HUES48 (cell line): ENCODE data around the gene PTGDS.

Experiments
- H3K27ac ChIP-seq: one replicate; pipeline ENCODE4 v1.7.0; 2013; ENCODE audit warnings: low read depth, low read length, inconsistent platforms
- H3K27me3 ChIP-seq: 2 replicates; pipeline ENCODE4 v1.6.1; 2013; ENCODE audit warnings: mild to moderate bottlenecking, low read length; ENCODE audit not compliant: control insufficient read depth, insufficient read depth
- H3K36me3 ChIP-seq: 2 replicates; pipeline ENCODE4 v1.6.1; 2013; ENCODE audit warnings: low read length; ENCODE audit not compliant: control insufficient read depth, insufficient read depth
- H3K4me1 ChIP-seq: 2 replicates; pipeline ENCODE4 v1.6.1; 2013; ENCODE audit warnings: mild to moderate bottlenecking, low read length; ENCODE audit not compliant: control insufficient read depth, insufficient read depth
- H3K4me3 ChIP-seq: 2 replicates; pipeline ENCODE4 v1.5.1; 2013; ENCODE audit warnings: mild to moderate bottlenecking, low read depth, low read length
- H3K9ac ChIP-seq: 2 replicates; pipeline ENCODE4 v1.6.1; 2013; ENCODE audit warnings: mild to moderate bottlenecking, low read depth, low read length, moderate library complexity
- H3K9me3 ChIP-seq: 2 replicates; pipeline ENCODE4 v1.6.1; 2013; ENCODE audit warnings: low read length; ENCODE audit not compliant: control insufficient read depth, insufficient read depth

The PTGDS gene

DNA sequence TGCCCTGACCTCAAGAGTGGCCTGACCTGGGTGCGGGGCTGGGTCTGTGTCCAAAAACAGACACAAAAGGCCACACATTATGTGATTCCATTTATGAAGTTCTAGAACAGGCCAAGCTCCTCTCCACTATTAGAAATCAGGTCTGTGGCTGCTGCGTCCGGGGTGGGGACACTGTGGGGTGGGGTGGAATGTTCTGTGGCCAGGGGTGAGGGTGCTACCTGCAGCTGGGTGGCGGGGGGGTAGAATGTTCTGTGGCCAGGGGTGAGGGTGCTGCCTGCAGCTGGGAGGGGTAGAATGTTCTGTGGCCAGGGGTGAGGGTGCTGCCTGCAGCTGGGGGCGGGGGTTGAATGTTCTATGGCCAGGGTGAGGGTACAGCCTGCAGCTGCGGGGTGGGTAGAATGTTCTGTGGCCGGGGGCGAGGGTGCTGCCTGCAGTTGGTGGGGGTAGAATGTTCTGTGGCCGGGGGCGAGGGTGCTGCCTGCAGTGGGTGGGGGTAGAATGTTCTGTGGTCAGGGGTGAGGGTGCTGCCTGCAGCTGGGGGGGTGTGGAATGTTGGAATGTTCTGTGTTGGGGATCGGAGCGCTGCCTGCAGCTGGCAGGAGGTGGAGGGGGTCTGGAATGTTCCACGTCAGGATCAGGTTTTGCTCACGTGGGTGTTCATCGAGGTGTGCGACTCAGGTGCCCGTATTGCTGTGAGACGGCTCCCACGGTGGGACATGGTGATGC is 16.9 kb upstream of the PTGDS start:
- Histone ChIP-seq H3K4me1 (no peaks in the 10 kb centered on the region), H3K9ac (no peak overlapping the region), H3K27me3 (no peaks in the 10 kb centered on the region), H3K36me3 (no peaks in the 10 kb centered on the region), H3K9me3 (no peaks in the 10 kb centered on the region), H3K4me3 (no peak overlapping the region), H3K27ac (no peak overlapping the region)

DNA sequence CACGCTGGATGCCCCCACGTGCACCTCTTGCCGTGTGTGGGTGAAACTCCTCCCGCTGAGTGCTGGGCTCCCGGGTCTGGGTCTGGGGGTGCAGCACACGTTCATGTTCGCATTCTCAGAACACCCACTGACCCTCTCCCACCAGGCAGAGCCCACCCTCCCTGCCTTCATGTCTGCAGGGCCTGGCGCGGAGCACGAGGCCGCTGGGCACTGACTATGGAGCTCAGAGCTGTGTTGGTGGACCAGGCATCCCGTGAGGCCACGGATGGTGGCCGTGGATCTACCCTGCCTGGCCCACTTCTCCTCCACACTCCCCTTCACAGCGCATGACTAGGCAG is 16.4 kb upstream of the PTGDS start:
- H3K4me3 ChIP-seq: no peak overlapping the region
- no peaks in the 10 kb centered on the region for H3K27me3 ChIP-seq
- H3K4me1 ChIP-seq: no peaks in the 10 kb centered on the region; the same call in 1 of the 2 replicates
- H3K9me3 ChIP-seq: no peaks in the 10 kb centered on the region
- no peaks in the 10 kb centered on the region for H3K36me3 ChIP-seq
- no peak overlapping the region for H3K27ac ChIP-seq
- no peak overlapping the region for H3K9ac ChIP-seq

DNA sequence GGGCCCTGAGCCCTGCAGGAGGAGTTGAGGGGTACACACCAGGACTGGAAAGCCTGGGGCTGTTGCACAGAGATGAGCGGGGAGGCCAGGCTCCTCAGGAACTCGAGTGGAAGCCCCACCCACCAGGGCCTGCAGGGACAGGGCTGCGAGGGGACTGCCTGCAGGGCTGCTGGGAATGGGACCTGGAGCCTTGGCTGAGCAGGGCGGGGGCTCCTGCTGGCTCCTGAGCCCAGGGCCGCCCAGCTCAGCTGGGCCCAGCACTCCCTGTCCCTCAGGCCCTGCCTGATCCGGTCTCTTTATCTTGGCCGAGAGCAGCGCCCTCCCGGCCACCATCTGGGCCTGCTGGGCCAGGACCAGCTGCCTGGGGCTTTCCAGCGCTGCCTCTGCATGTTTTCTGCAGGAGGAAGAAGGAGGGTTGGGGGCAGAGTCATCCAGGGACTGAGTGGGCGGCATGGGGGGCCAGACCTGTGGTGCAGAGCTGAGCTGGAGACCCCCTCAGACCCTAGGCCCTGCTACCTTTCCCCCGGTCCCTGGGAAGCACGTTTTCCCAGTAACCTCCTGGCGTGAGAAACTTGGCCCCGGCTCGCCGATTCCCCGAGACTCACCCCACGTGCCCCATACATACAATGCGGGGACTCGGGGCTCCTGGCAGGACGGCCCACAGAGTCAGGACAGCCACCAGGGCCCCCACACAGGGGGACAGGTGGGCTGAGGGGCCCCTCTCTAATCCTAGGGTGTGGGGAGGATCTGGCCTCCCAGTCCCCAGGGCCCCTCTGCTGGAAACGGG is 15.8 kb upstream of the PTGDS start:
- Histone ChIP-seq H3K9me3 (no peaks in the 10 kb centered on the region), H3K27ac (no peak overlapping the region), H3K9ac (no peak overlapping the region), H3K27me3 (no peaks in the 10 kb centered on the region), H3K4me3 (no peak overlapping the region), H3K4me1 (peaks cover 2% of the 10 kb centered on the region; the same call in 1 of the 2 replicates), H3K36me3 (no peaks in the 10 kb centered on the region)

DNA sequence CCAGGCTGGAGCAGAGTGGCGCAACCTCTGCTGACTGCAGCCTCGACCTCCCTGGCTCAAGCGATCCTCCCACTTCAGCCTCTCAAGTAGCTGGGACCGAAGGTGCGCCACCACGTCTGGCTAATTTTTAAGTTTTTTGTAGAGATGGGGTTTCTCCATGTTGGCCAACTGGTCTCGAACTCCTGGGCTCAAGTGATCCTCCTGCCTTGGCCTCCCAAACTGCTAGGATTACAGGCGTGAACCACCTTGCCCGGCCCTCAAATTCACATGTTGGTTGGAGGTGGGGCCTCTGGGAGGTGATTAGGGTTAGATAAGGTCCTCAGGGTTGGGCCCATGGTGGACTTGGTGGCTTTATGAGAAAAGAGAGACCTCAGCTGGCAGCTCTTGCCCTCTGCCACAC is 15.1 kb upstream of the PTGDS start:
- no peak overlapping the region for H3K27ac ChIP-seq
- no peaks in the 10 kb centered on the region for H3K36me3 ChIP-seq
- H3K9ac ChIP-seq: no peak overlapping the region
- no peaks in the 10 kb centered on the region for H3K27me3 ChIP-seq
- H3K4me1 ChIP-seq: peaks cover 2% of the 10 kb centered on the region; the same call in 1 of the 2 replicates
- H3K9me3 ChIP-seq: no peaks in the 10 kb centered on the region
- H3K4me3 ChIP-seq: no peak overlapping the region

DNA sequence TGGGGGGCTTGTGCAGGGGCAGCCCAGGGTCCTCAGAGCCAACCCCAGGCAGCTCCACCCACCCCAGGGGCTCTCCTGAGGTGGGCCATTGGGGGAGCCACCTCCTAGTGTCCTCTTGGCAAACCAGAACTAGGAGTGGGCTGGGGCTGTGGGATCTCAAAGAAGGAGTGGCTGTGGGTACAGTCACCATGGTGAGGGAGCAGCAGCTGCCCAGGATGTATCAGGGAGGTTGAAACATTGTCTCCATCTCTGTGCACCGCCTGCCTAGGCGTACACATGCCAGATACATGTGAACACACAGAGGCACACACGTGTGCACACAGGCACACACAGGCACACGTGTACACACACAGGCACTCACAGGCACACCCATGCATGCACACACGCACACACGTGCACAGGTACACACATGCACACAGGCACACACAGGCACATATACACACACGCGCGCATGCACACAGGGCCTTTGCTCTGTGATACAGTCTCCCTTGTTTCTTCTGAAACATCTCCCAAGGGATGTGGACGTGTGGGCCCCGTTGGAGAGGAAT is 14.5 kb upstream of the PTGDS start:
- H3K9ac ChIP-seq: no peak overlapping the region

DNA sequence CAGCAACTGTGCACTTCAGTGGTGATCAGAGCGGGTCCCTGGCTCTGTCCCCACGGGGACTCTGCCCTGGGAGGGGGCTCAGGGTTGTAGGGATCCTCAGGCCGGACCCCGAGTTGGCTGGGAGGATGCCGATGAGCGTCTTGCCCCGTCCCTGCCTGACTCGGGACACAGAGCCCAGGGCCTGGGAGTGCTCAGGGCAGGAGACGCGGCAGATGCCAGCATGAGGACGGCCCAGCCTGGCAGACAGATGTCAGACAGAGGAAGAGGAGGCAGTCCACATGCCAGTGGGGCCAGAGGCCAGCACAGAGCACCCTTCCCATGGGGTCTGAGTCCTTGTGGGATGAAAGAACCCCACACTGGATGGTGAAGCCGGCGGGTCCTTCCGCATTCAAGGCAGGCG is 14.0 kb upstream of the PTGDS start:
- no peak overlapping the region for H3K9ac ChIP-seq
- no peak overlapping the region for H3K27ac ChIP-seq
- peaks cover 2% of the 10 kb centered on the region; the same call in 1 of the 2 replicates for H3K4me1 ChIP-seq
- no peaks in the 10 kb centered on the region for H3K36me3 ChIP-seq
- H3K9me3 ChIP-seq: no peaks in the 10 kb centered on the region
- no peak overlapping the region for H3K4me3 ChIP-seq
- no peaks in the 10 kb centered on the region for H3K27me3 ChIP-seq

More for the DNA sequence above, 14.5 kb upstream of the PTGDS start:
- H3K4me3 ChIP-seq: no peak overlapping the region
- no peaks in the 10 kb centered on the region for H3K27me3 ChIP-seq
- H3K27ac ChIP-seq: no peak overlapping the region
- no peaks in the 10 kb centered on the region for H3K9me3 ChIP-seq
- H3K4me1 ChIP-seq: peaks cover 2% of the 10 kb centered on the region; the same call in 1 of the 2 replicates
- H3K36me3 ChIP-seq: no peaks in the 10 kb centered on the region

DNA sequence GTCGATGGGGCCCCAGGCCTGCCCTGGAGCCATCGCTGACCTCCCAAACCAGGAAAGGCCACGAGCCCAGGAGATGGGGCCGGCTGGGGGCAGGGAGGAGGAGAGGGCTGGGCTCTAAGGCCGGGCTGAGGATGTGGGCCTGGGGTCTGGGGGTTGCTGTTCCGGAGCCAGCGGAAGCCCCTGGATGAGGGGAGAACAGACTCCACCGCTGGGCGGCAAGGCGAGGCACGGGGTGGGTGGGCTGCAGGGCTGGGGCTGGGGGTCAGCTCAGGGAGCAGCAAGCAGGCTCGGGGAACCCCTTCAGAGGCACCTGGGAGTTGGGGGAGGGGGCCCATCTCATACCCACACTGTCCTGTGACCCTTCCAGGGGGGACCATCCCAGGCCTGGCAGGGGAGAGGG is 13.6 kb upstream of the PTGDS start:
- Histone ChIP-seq H3K27me3 (no peaks in the 10 kb centered on the region), H3K4me3 (no peak overlapping the region), H3K36me3 (no peaks in the 10 kb centered on the region)

DNA sequence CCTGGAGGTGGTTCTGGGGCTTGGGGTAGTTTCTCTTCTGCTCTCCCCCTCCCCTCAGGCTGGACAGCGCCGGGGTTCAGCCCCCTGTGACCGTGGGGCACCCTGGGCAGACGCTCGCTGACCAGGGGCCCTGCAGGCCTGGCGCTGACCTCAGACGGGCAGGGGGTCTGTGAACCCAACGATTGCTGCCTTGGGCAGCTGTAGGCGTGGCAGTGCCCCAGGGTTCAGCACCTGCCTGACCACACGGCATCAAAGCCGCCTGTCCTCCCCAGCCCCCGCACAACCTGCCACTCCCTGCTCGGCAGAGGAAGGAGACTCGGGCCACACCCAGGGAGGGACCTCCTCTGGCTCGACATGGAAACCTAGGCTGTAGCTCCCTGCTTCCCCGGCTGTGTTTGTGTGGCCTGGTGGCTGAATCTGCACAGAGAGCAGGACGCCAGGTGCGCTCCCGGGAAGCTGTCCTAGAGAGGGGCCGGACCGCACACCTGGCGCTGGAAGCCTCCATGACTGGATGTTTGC is 13.1 kb upstream of the PTGDS start:
- Histone ChIP-seq H3K9me3 (no peaks in the 10 kb centered on the region), H3K4me1 (peaks cover 2% of the 10 kb centered on the region; the same call in 1 of the 2 replicates), H3K36me3 (no peaks in the 10 kb centered on the region), H3K27ac (no peak overlapping the region), H3K27me3 (no peaks in the 10 kb centered on the region), H3K9ac (no peak overlapping the region), H3K4me3 (no peak overlapping the region)

More for the DNA sequence above, 13.6 kb upstream of the PTGDS start:
- Histone ChIP-seq H3K9me3 (no peaks in the 10 kb centered on the region), H3K4me1 (peaks cover 2% of the 10 kb centered on the region; the same call in 1 of the 2 replicates), H3K27ac (no peak overlapping the region), H3K9ac (no peak overlapping the region)

DNA sequence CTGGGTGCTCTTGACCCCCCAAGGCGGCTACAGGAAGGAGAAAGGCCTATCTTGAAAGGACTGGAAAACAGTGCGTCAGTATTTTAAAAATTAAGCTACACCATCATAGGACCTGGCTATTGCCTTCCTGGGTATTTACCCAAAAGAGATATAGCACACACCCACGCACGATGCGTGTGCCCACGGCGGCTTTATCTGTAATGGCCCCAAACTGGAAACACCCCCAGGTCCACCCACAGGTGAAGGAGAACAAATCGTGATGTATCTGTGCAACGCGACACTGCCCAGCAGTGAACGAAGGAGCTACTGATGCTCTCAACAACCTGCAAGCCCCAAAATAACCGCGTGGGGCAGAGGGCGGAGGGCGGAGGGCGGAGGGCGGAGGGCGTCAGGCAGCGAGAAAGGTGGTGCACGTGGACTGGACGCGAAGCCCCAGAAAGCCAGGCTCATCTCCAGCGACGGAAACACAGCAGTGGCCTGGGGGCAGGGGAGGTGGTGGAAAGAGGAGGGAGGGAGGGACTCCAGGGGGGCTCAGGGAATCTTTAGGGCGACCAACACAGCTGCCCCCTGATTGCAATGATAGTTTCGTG is 12.4 kb upstream of the PTGDS start:
- no peaks in the 10 kb centered on the region for H3K9me3 ChIP-seq
- H3K4me1 ChIP-seq: peaks cover 2% of the 10 kb centered on the region; the same call in 1 of the 2 replicates
- no peak overlapping the region for H3K9ac ChIP-seq
- no peaks in the 10 kb centered on the region for H3K27me3 ChIP-seq
- H3K36me3 ChIP-seq: no peaks in the 10 kb centered on the region
- no peak overlapping the region for H3K4me3 ChIP-seq
- H3K27ac ChIP-seq: no peak overlapping the region

DNA sequence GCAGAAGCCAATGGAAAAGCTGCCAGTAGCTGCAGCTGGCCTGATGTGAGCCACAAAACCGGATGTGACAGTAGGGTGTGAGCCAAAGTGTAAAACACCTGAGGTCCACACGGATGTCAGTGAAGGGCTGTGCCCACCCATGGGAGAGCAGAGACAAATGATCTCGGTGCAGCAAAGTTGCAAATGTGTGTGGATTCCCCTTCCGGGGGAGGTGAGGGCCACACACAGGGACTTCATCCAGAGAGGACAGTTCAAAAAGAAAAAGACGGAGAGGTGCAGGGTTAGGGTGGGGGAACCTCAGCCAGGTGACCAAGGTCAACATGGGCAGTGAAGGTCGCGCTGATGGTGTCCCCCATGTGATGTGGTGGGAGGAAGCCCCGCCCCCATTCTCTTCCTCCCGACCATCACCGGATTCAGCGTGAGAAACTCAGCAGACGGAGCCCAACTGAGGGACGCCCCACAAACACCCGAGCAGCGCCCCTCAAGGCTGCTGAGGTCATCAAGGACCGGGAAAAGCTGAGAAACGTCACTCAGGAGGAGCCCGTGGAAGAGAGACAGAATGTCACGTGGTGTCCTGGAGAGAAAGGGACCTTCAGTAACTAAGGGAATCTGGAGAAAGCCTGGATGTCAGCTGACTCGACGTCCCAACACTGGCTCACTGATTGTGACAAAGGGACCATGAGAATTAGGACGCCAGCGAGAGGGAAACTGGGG is 11.4 kb upstream of the PTGDS start:
- Histone ChIP-seq H3K4me1 (peaks cover 2% of the 10 kb centered on the region; the same call in 1 of the 2 replicates), H3K9ac (peak overlapping the region; percentile 24; the same call in 1 of the 2 replicates), H3K27ac (no peak overlapping the region), H3K36me3 (no peaks in the 10 kb centered on the region), H3K27me3 (no peaks in the 10 kb centered on the region), H3K4me3 (no peak overlapping the region), H3K9me3 (no peaks in the 10 kb centered on the region)
